Spleen (tissue), 7 donors: ENCODE measurements around the gene TRIM74.

ENCODE experiments used
- CTCF ChIP-seq, 11 experiments: fragments of 200-600 bp in 7 of 11; fragments of 450-650 bp in 4 of 11; sonication (generic) in 4 of 11; IDR thresholded peaks in 8 of 11; conservative IDR thresholded peaks in 3 of 11; 1 replicate in 7 of 11; 2 replicates in 4 of 11; pipeline versions ENCODE4 v1.4.0 to v1.8.0; 2016 to 2021; ENCODE audit warnings: antibody characterized with exemption in 11 of 11, inconsistent platforms in 4 of 11, mild to moderate bottlenecking in 1 of 11
- POLR2A ChIP-seq, 3 donors: fragments of 450-650 bp; IDR thresholded peaks; one replicate each; pipeline ENCODE4 v1.5.1; 2017; ENCODE audit warnings: antibody characterized with exemption in 3 of 3, mild to moderate bottlenecking in 1 of 3
- POLR2AphosphoS5 ChIP-seq, 3 donors: sonication (generic); formaldehyde crosslinking; IDR thresholded peaks; one replicate each; pipeline ENCODE4 v1.5.1; 2017; ENCODE audit warnings: antibody characterized with exemption in 3 of 3
- donor health status: DM: no; HTN: no; CAD: no; lungs with moderate emphysema.
- donor health status: DM: no; HTN: no; CAD: no.
- donor health status: DM: no; HTN: no; CAD: no.

DNA sequence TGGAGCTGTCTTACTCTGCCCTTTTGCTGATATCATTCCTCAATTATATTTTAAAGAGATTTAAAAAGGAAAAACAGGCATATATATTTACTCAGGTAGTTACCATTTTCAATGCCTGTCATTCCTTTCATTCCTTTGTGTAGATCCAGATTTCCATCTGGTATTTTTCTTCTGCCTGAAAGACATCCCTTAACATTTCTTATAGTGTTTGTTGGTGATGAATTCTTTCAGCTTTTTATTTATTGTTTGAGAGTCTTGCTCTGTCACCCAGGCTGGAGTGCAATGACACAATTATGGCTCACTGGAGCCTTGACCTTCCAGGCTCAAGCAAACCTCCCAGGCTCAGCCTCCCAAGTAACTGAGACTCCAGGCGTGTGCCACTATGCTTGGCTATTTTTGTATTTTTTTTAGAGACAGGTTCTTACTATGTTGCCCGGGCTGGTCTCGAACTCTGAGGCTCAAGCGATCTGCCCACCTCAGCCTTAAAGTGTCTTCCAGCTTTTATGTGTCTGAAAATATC, 50.0 kb downstream of the TRIM74 start:
- TF ChIP-seq CTCF (IDR thresholded peaks at IDR 0.05 in 8 of 11, conservative IDR thresholded peaks at IDR 0.05 in 3 of 11) = no peak
- TF ChIP-seq POLR2AphosphoS5 (IDR thresholded peaks at IDR 0.05) = no peak
- TF ChIP-seq POLR2A (IDR thresholded peaks at IDR 0.05) = no peak
